ENCODE measurements around the gene TP63. TPM values are rescaled to one million over a fixed set of nuclear protein-coding genes. Genes with fewer than 3 reads are reported as not detected.

TP63 gene
- total RNA-seq, 1 experiment from 2014 or later, result 4.9 TPM

GRCh38 chr3:189834462-189834861, 203.3 kb downstream of the TP63 start:
- CTCF ChIA-PET, result no interaction called here

GRCh38 chr3:189836795-189837194, 205.6 kb downstream of the TP63 start:
- no peak for DNase-seq (ENCODE audit: low spot score)
- no TSS peak for BruUV-seq (replicated peaks)
- no peaks in the 10 kb centered on the region for H3K36me3 ChIP-seq (ENCODE audit: insufficient read depth, low read length, poor library complexity, severe bottlenecking)
- no peaks in the 10 kb centered on the region for H3K9me3 ChIP-seq (ENCODE audit: low read depth, low read length, poor library complexity, severe bottlenecking)
- H3K4me3 ChIP-seq (ENCODE audit: low read depth, low read length, poor library complexity, severe bottlenecking), result no peak overlapping the region
- no peaks in the 10 kb centered on the region for H3K27me3 ChIP-seq (replicated peaks; ENCODE audit: insufficient read depth, low read depth, low read length, poor library complexity)
- intact Hi-C loops (cut with micrococcal nuclease; ENCODE audit: unreplicated experiment), result loop anchor here (5.0 kb wide), 1 partner anchor 334 kb away; no protein-coding TSS in a partner anchor
- peak overlapping the region; percentile 90 for H3K27ac ChIP-seq (ENCODE audit: low read depth, low read length, poor library complexity, severe bottlenecking)
- POLR2A ChIA-PET (ENCODE audit: low non-redundant PET), result no interaction called here
- peaks cover 72% of the 10 kb centered on the region for H3K4me1 ChIP-seq (ENCODE audit: insufficient read depth, low read length, poor library complexity, severe bottlenecking)
- TF ChIP-seq CTCF (conservative IDR thresholded peaks at IDR 0.05; ENCODE audit: low read depth, low read length) (no peak), EZH2 (IDR thresholded peaks at IDR 0.05; ENCODE audit: borderline replicate concordance, low read depth, low read length, poor library complexity, severe bottlenecking) (no peak)
- CTCF ChIA-PET, result no interaction called here

More at GRCh38 chr3:189834462-189834861, 203.3 kb downstream of the TP63 start:
- Histone ChIP-seq H3K4me1 (ENCODE audit: insufficient read depth, low read length, poor library complexity, severe bottlenecking) (peaks cover 59% of the 10 kb centered on the region), H3K27me3 (replicated peaks; ENCODE audit: insufficient read depth, low read depth, low read length, poor library complexity) (no peaks in the 10 kb centered on the region), H3K27ac (ENCODE audit: low read depth, low read length, poor library complexity, severe bottlenecking) (no peak overlapping the region), H3K9me3 (ENCODE audit: low read depth, low read length, poor library complexity, severe bottlenecking) (no peaks in the 10 kb centered on the region), H3K4me3 (ENCODE audit: low read depth, low read length, poor library complexity, severe bottlenecking) (no peak overlapping the region), H3K36me3 (ENCODE audit: insufficient read depth, low read length, poor library complexity, severe bottlenecking) (no peaks in the 10 kb centered on the region)
- intact Hi-C loops (cut with micrococcal nuclease; ENCODE audit: unreplicated experiment), result no loop called here
- no peak for DNase-seq (ENCODE audit: low spot score)
- POLR2A ChIA-PET (ENCODE audit: low non-redundant PET), result no interaction called here
- TF ChIP-seq EZH2 (IDR thresholded peaks at IDR 0.05; ENCODE audit: borderline replicate concordance, low read depth, low read length, poor library complexity, severe bottlenecking) (no peak), CTCF (conservative IDR thresholded peaks at IDR 0.05; ENCODE audit: low read depth, low read length) (no peak)
- no TSS peak for BruUV-seq (replicated peaks)

GRCh38 chr3:189838291-189838690, 207.1 kb downstream of the TP63 start:
- CTCF ChIA-PET, result no interaction called here
- Histone ChIP-seq H3K4me3 (ENCODE audit: low read depth, low read length, poor library complexity, severe bottlenecking) (peak overlapping the region; percentile 9), H3K27me3 (replicated peaks; ENCODE audit: insufficient read depth, low read depth, low read length, poor library complexity) (no peaks in the 10 kb centered on the region), H3K4me1 (ENCODE audit: insufficient read depth, low read length, poor library complexity, severe bottlenecking) (peaks cover 71% of the 10 kb centered on the region), H3K9me3 (ENCODE audit: low read depth, low read length, poor library complexity, severe bottlenecking) (no peaks in the 10 kb centered on the region), H3K27ac (ENCODE audit: low read depth, low read length, poor library complexity, severe bottlenecking) (peak overlapping the region; percentile 90), H3K36me3 (ENCODE audit: insufficient read depth, low read length, poor library complexity, severe bottlenecking) (no peaks in the 10 kb centered on the region)
- POLR2A ChIA-PET (ENCODE audit: low non-redundant PET), result no interaction called here
- peak; percentile 78 for DNase-seq (ENCODE audit: low spot score)
- no peak for TF ChIP-seq CTCF (conservative IDR thresholded peaks at IDR 0.05; ENCODE audit: low read depth, low read length)
- TF ChIP-seq EZH2 (IDR thresholded peaks at IDR 0.05; ENCODE audit: borderline replicate concordance, low read depth, low read length, poor library complexity, severe bottlenecking), result no peak
- intact Hi-C loops (cut with micrococcal nuclease; ENCODE audit: unreplicated experiment), result loop anchor here (5.0 kb wide), 1 partner anchor 336 kb away; no protein-coding TSS in a partner anchor
- no TSS peak for BruUV-seq (replicated peaks)
